RWPE2 (cell line): ENCODE results near the gene GPT2.

Experiments used
- ATAC-seq: fragments of 200-7000 bp; cut with Tn5 transposase; 3 replicates; pipeline ENCODE4 v1.9.1; 2021; ENCODE audit warnings: low read depth
- DNase-seq: peaks from one replicate; pipeline ENCODE4 v3.0.0-alpha.2; 2020; ENCODE audit warnings: low spot score
- H3K27ac ChIP-seq: fragments of 450-650 bp; 2 replicates; pipeline ENCODE4 v1.5.1; 2017; ENCODE audit warnings: mild to moderate bottlenecking; ENCODE audit not compliant: poor library complexity, severe bottlenecking
- H3K27me3 ChIP-seq: fragments of 250-450 bp; sonication (Bioruptor Pico); 2 replicates; pipeline ENCODE4 v1.5.1; 2021; ENCODE audit warnings: mild to moderate bottlenecking, moderate library complexity; ENCODE audit not compliant: insufficient read depth, poor library complexity, severe bottlenecking
- H3K36me3 ChIP-seq: fragments of 250-450 bp; sonication (Bioruptor Pico); 2 replicates; pipeline ENCODE4 v1.5.1; 2020; ENCODE audit warnings: low read depth, mild to moderate bottlenecking, moderate library complexity
- H3K4me1 ChIP-seq: fragments of 250-450 bp; sonication (Bioruptor Pico); 2 replicates; pipeline ENCODE4 v1.5.1; 2021; ENCODE audit warnings: mild to moderate bottlenecking, moderate library complexity; ENCODE audit not compliant: insufficient read depth, poor library complexity, severe bottlenecking
- H3K4me3 ChIP-seq: fragments of 250-450 bp; sonication (Bioruptor Pico); 2 replicates; pipeline ENCODE4 v1.5.1; 2021; ENCODE audit warnings: mild to moderate bottlenecking, moderate library complexity; ENCODE audit not compliant: severe bottlenecking
- H3K9me3 ChIP-seq: fragments of 250-450 bp; sonication (Bioruptor Pico); 2 replicates; pipeline ENCODE4 v1.5.1; 2021; ENCODE audit warnings: mild to moderate bottlenecking, moderate library complexity; ENCODE audit not compliant: severe bottlenecking
- TF ChIP-seq, protein P1 (sequence below): fragments of 450-650 bp; IDR thresholded peaks from one replicate; pipeline ENCODE4 v1.5.1; 2017; ENCODE audit warnings: mild to moderate bottlenecking, moderate library complexity; ENCODE audit not compliant: poor library complexity, severe bottlenecking

Gene GPT2

DNA sequence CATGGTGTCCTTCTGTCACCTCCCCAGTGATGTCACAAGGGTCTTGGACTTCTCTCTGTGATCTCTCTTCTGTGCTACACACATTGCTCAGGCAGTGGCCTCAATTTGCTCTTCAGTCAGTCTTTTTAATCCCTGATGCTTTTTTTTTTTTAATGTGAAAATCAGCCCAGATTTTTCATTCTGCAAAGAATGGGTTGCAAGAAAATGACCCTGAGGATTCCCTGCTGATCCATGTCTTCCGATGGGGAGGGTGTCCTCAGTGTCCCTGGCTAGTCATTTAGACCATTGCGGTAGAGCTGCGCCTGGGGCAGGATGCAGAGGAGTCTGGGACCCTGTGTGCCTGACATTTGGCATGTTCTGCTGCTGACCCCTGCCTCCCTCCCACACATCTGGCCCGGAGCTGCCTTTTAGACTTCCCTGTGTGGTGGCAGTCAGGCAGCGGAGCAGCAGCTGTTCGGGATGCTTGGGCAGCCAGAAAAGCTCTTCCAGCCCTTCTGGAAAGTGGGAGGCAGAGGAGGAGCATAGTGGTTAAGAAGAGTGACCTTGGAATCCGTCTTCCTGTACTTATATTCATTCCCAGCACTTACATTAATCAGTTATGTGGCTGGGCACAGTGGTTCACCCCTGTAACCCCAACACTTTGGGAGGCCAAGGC, 12.3 kb downstream of the GPT2 start:
- Histone ChIP-seq H3K4me3 (no peak overlapping the region), H3K27ac (no peak overlapping the region), H3K4me1 (no peaks in the 10 kb centered on the region), H3K9me3 (no peaks in the 10 kb centered on the region), H3K36me3 (peaks cover 71% of the 10 kb centered on the region), H3K27me3 (no peaks in the 10 kb centered on the region)
- no peak for DNase-seq
- ATAC-seq = no peak
- TF ChIP-seq, protein P1, sequence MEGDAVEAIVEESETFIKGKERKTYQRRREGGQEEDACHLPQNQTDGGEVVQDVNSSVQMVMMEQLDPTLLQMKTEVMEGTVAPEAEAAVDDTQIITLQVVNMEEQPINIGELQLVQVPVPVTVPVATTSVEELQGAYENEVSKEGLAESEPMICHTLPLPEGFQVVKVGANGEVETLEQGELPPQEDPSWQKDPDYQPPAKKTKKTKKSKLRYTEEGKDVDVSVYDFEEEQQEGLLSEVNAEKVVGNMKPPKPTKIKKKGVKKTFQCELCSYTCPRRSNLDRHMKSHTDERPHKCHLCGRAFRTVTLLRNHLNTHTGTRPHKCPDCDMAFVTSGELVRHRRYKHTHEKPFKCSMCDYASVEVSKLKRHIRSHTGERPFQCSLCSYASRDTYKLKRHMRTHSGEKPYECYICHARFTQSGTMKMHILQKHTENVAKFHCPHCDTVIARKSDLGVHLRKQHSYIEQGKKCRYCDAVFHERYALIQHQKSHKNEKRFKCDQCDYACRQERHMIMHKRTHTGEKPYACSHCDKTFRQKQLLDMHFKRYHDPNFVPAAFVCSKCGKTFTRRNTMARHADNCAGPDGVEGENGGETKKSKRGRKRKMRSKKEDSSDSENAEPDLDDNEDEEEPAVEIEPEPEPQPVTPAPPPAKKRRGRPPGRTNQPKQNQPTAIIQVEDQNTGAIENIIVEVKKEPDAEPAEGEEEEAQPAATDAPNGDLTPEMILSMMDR = no peak

DNA sequence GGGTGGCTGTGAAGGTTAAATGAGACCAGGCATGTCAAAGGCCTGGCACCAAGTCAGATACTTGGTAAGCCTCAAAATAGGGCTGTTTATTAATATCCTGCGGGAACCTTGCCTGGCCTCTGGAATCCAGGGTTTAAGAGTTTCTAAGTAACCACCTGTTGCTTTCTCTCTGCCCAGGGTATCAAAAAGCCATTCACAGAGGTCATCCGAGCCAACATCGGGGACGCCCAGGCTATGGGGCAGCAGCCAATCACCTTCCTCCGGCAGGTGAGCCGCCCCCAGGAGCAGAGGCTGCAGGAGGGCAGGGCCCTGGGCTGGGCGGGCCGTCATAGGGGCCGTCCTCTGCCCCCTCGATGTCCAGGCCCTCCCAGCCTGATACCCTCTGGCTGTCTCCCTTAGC, 13.3 kb downstream of the GPT2 start:
- TF ChIP-seq, protein P1 = no peak
- Histone ChIP-seq H3K9me3 (no peaks in the 10 kb centered on the region), H3K4me1 (no peaks in the 10 kb centered on the region), H3K36me3 (peaks cover 72% of the 10 kb centered on the region), H3K27ac (no peak overlapping the region), H3K27me3 (no peaks in the 10 kb centered on the region), H3K4me3 (no peak overlapping the region)
- no peak for DNase-seq
- no peak for ATAC-seq

DNA sequence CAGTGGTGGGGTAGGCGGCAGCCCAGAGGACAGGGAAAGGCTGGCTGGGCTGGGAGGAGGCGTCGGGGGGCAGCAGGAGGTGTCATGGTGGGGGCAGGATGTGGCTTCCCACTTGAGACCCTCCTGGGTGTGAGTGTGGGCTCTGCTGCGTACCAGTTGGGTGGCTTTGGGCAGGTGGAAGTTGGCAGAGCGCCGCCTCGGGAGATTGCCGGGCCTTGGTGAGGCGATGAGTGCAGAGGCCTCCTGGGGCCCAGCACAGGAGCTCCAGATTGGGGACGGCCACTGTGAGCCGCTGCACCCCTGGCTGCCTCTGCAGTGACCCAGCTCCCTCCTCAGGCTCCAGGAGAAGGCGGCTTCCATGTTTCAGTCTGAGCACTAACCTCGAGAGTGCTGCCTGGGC, 13.8 kb downstream of the GPT2 start:
- H3K27me3 ChIP-seq = no peaks in the 10 kb centered on the region
- H3K4me3 ChIP-seq = no peak overlapping the region
- H3K9me3 ChIP-seq = no peaks in the 10 kb centered on the region
- DNase-seq (no peak), ATAC-seq (no peak)
- TF ChIP-seq, protein P1 = no peak
- H3K4me1 ChIP-seq = no peaks in the 10 kb centered on the region
- peaks cover 72% of the 10 kb centered on the region for H3K36me3 ChIP-seq
- no peak overlapping the region for H3K27ac ChIP-seq

DNA sequence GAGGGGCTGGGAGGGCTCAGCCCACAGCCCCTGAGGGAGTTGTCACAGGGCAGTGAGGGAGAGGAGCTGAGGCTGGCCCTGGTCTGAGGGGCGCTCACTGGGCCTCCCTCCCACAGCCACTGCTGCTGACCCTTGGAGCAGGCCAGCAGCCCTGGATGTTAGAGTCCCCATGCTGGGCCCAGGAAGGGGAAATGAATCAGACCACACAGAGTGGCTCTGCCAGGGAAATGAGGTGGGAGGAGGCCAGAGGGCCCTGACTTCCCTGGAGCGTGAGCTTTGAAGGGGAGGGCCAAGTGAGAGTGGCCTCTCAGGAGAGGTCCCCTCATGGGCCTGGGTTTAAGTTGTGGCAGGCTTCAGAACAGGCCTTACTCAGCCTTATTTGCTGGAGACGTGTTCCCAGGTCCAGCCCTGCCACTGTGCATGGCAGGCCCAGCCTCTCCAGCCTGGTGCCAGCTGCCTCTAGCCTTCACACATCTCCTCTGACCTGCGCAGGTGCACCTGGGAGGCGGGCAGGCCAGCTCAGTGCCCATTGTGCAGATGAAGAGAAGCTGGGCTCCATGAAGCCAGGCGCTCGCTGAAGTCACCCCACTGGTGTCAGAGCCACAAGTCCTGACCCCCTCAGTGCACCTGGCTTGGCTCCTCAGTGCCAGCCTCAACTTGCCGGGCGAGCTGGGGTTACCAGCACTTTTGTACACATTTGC, 15.4 kb downstream of the GPT2 start:
- no peaks in the 10 kb centered on the region for H3K9me3 ChIP-seq
- peaks cover 69% of the 10 kb centered on the region for H3K36me3 ChIP-seq

More for the DNA sequence above, 15.4 kb downstream of the GPT2 start:
- TF ChIP-seq, protein P1 = no peak
- no peak for DNase-seq
- Histone ChIP-seq H3K27ac (no peak overlapping the region), H3K4me1 (no peaks in the 10 kb centered on the region), H3K4me3 (no peak overlapping the region), H3K27me3 (no peaks in the 10 kb centered on the region)
- no peak; the same call in 2 of the 3 replicates for ATAC-seq
